NK-92 treated with Interleukin-12 subunit alpha and Interleukin-12 subunit beta, amount 100 ng/mL, for 24 hours (cell line): Measurements from ENCODE around the gene ZNF333.

Source experiments
- DNase-seq: peaks from one replicate; lab custom pipeline; 2025; lab: John Stamatoyannopoulos, UW

ZNF333 gene

GRCh38 chr19:14689598-14690503 lies at the start of gene ZNF333:
TSS of gene ZNF333 (plus strand) at chr19:14690048. CDS start at chr19:14693492, 3,444 bp downstream.
- peak; percentile 99 for DNase-seq

DNA sequence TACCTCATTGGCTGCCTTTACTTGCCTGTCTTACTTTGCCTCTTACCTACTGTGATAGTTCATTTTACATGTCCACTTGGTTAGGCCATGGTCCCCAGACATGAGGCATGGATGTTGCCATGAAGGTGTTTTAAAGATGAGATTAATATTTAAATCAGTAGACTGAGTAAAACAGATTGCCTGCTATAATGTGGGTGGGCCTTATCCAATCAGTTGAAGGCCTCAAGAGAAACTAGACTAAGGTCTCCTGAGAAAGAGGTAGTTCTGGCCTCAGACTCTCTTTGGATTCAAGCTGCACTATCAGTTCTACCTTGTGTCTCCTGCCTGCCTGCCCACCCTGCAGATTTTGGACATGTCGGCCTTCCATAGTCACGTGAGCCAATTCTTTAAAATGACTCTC lies 41.3 kb upstream of the ZNF333 start:
- DNase-seq = no peak

- DNase-seq = no peak
Measured at GRCh38 chr19:14649020-14649419, 40.8 kb upstream of the ZNF333 start.

GRCh38 chr19:14650161-14650560 lies 39.7 kb upstream of the ZNF333 start:
- no peak for DNase-seq

- DNase-seq = no peak
Measured at GRCh38 chr19:14654786-14655560, 34.9 kb upstream of the ZNF333 start.

- no peak for DNase-seq
Measured at GRCh38 chr19:14655726-14656125, 34.1 kb upstream of the ZNF333 start.

DNA sequence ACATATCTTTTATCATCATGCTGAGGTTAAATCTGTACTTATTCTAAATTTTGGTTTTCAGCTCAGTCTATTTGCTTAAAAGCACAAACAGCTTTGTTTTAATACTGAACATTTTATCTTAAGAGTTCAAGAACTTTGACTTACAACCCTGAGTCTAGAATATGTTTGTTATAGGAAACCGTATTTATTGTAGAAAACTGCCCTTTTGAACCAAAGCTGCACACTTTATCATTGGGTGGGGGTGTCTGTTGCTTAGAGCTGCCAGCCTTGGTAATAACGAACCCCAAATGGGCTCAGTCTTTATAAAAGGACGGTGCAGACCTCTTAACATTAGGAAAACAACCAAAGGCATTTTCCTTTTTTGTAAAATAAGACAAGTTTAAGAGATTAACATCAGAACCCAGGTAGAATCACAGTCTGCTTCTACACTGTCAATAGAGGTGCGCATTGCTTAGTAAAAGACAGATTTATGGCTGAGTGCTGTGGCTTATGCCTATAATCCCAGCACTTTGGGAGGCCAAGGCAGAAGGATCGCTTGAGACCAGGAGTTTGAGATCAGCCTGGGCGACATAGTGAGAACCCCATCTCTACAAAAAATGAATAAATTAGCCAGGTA lies 29.9 kb upstream of the ZNF333 start:
- no peak for DNase-seq

DNA sequence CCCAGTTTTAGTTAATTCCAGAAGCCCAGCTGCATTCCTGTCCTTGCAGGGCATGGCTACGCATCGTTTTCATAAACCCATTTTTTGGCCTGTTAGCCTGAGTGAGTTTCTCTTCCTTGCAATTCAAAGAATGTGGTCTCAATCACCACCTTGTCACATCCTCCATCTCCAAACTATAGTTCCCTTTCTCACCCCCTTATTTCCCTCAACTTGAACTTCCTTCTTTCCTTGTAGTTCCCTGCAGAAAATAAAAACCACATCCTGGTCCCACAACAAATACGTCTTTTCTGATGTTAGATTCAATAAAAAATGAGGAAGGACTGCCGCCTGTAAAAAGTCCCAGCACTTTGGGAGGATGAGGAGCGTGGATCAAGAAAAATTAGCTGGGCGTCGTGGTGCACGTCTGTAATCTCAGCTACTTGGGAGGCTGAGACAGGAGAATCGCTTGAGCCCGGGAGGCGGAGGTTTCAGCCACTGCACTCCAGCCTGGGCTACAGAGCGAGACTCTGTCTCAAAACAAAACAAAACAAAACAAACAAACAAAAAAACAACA lies 28.4 kb upstream of the ZNF333 start:
- no peak for DNase-seq

DNA sequence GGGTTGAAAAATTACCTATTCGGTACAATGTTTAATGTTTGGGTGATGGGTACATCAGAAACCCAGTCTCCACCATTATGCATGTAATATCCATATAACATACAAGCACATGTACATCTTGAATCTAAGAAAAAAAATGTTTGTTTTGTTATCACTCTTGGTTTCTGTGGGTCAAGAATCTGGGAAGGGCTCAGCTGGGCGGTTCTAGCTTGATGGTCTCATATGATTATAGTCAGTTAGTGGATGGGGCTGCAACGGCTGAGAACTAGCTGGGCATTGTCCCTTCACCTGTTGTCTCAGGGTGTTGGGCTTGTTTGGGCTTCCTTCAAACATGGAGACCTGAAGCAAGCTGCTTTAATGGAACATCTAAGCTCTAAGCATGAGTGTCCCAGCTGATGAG lies 19.9 kb upstream of the ZNF333 start:
- DNase-seq = no peak

DNA sequence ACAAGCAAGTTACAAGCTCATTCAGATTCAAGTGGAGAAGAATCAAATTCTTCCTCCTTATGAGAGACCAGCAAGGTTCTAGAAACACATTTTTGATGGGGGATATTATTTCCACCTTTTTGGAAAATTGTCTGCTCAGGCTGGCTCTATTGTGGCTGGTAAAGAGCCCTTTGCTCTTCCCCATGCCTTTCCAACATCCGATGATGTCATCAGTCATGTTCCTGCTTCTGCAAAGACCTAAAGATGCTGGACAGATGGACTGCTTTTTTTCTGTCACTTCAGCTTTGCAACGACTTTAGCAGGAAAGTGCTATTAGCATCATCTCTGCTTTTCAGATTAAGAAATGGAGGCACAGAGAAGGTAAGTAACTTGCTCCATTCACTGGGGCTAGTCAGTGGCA lies 19.4 kb upstream of the ZNF333 start:
- no peak for DNase-seq

GRCh38 chr19:14672188-14672872 lies 17.5 kb upstream of the ZNF333 start:
- no peak for DNase-seq

- no peak for DNase-seq
Measured at GRCh38 chr19:14673088-14673487, 16.8 kb upstream of the ZNF333 start.

GRCh38 chr19:14674764-14675163 lies 15.1 kb upstream of the ZNF333 start, which contains the start of gene ADGRE3:
TSS of gene ADGRE3 (minus strand) at chr19:14674844. CDS start at chr19:14674770, 74 bp downstream.
- DNase-seq = no peak

- no peak for DNase-seq
Measured at GRCh38 chr19:14676762-14677161, 13.1 kb upstream of the ZNF333 start.

DNA sequence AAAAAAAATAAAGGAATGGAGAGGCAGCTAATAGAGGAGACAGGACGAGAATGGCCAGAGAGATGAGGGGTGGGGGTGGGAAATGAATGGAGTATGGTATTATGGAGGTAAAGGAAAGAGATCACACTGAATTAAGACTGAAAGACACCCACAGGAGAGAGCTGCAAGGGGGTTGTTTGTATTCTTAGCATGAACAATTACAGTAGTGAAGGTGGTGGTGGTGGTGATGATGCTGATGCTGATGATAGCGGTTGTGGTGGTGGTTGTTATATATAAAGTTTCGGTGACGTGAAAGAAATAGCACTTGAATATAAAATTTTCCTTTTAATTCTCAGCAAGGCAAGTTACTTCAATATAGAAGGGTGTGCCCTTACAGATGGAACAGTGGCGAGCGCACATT lies 12.4 kb upstream of the ZNF333 start:
- no peak for DNase-seq

GRCh38 chr19:14678199-14678598 lies 11.6 kb upstream of the ZNF333 start:
- no peak for DNase-seq

DNA sequence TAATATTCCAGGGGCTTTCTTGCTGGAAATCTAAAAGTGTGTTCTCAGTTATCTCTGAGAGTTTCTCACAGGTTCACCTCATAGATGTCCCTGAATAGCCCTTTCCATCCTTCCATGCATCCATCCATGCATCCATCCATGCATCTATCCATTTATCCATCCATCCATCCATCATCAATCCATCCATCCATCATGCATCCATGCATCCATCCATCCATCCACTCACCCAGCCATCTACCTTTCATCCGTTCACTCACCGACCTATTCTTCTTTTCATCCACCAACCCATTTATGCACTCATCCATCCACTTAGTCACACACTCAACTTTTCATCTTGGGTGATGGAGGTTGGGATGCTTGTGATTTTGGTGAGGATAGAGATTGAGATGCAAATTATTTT lies 7.8 kb upstream of the ZNF333 start:
- no peak for DNase-seq

GRCh38 chr19:14683439-14683838 lies 6.4 kb upstream of the ZNF333 start:
- no peak for DNase-seq

GRCh38 chr19:14686411-14686810 lies 3.4 kb upstream of the ZNF333 start:
- DNase-seq = no peak

- no peak for DNase-seq
Measured at GRCh38 chr19:14694641-14695266, 4.9 kb downstream of the ZNF333 start.

DNA sequence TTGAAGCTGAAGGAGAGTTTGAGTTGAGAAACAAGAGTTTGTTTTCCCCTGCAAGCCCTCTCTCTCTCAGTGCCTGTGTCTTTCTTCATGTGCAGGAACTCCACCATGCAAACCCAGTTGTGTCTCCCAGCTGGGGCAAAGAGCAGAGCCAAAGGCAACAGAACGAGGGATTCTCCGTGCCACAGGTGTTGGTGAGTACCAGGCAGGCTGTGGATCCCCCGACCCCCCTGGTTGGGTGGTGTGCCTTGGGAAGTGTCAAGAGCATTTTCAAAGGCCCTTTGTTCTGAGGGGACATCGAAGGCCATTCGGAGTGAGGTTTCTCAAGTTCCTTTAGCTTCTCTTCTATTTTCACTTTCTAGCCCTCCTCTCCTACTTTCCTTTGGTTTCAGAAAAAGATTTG lies 5.6 kb downstream of the ZNF333 start:
- DNase-seq = no peak
